ENCODE results near the gene RPUSD3.
A peak's percentile ranks its signal among the peaks of the same experiment; 100 is the strongest.

RPUSD3 gene

GRCh38 chr3:9826815-9827573, 16.8 kb downstream of the RPUSD3 start:
- Histone ChIP-seq H3K9me3 (ENCODE audit: low read length) (no peaks in the 10 kb centered on the region), H3K4me2 (ENCODE audit: low read length) (no peak overlapping the region), H3K27ac (ENCODE audit: low read depth, low read length, poor library complexity, severe bottlenecking) (no peak overlapping the region), H3K9ac (ENCODE audit: low read length) (no peak overlapping the region), H4K20me1 (ENCODE audit: insufficient read depth, low read length) (no peaks in the 10 kb centered on the region), H3K4me1 (ENCODE audit: insufficient read depth, low read length, severe bottlenecking) (no peaks in the 10 kb centered on the region), H3K79me2 (ENCODE audit: insufficient read depth, low read length) (no peaks in the 10 kb centered on the region), H3K27me3 (ENCODE audit: insufficient read depth, low read length) (no peaks in the 10 kb centered on the region), H3K9me2 (ENCODE audit: low read depth, low read length) (no peaks in the 10 kb centered on the region), H3F3A (ENCODE audit: insufficient read depth, low read length) (no peaks in the 10 kb centered on the region), H3K4me3 (ENCODE audit: low read depth, low read length, poor library complexity, severe bottlenecking) (no peak overlapping the region), H2AFZ (ENCODE audit: low read length) (no peak overlapping the region), H3K36me3 (ENCODE audit: insufficient read depth, low read length) (peaks cover 22% of the 10 kb centered on the region)
- TF ChIP-seq CTCF (IDR thresholded peaks at IDR 0.05; ENCODE audit: low read length), result peak; percentile 49
- no peak for TF ChIP-seq EZH2 (IDR thresholded peaks at IDR 0.05; ENCODE audit: borderline replicate concordance, low read length)

- Histone ChIP-seq H3K79me2 (ENCODE audit: insufficient read depth, low read length) (no peaks in the 10 kb centered on the region), H3K4me3 (ENCODE audit: low read depth, low read length, poor library complexity, severe bottlenecking) (no peak overlapping the region), H3K9me3 (ENCODE audit: low read length) (no peaks in the 10 kb centered on the region), H3K9ac (ENCODE audit: low read length) (no peak overlapping the region), H3K27ac (ENCODE audit: low read depth, low read length, poor library complexity, severe bottlenecking) (no peak overlapping the region), H3K27me3 (ENCODE audit: insufficient read depth, low read length) (no peaks in the 10 kb centered on the region), H3K36me3 (ENCODE audit: insufficient read depth, low read length) (peaks cover 16% of the 10 kb centered on the region), H4K20me1 (ENCODE audit: insufficient read depth, low read length) (no peaks in the 10 kb centered on the region), H3K4me2 (ENCODE audit: low read length) (no peak overlapping the region), H3K9me2 (ENCODE audit: low read depth, low read length) (no peaks in the 10 kb centered on the region), H3F3A (ENCODE audit: insufficient read depth, low read length) (no peaks in the 10 kb centered on the region), H2AFZ (ENCODE audit: low read length) (no peak overlapping the region), H3K4me1 (ENCODE audit: insufficient read depth, low read length, severe bottlenecking) (no peaks in the 10 kb centered on the region)
- no peak for TF ChIP-seq CTCF (IDR thresholded peaks at IDR 0.05; ENCODE audit: low read length)
- no peak for TF ChIP-seq EZH2 (IDR thresholded peaks at IDR 0.05; ENCODE audit: borderline replicate concordance, low read length)
These were observed 18.3 kb downstream of the RPUSD3 start for GRCh38 chr3:9825451-9826040.

- Histone ChIP-seq H3K9ac (ENCODE audit: low read length) (no peak overlapping the region), H3K9me2 (ENCODE audit: low read depth, low read length) (no peaks in the 10 kb centered on the region), H3K36me3 (ENCODE audit: insufficient read depth, low read length) (0 out of 2 replicates have a peak, but pooled peaks cover 1% of the 10 kb centered on the region), H3K4me2 (ENCODE audit: low read length) (no peak overlapping the region), H3K27me3 (ENCODE audit: insufficient read depth, low read length) (no peaks in the 10 kb centered on the region), H3F3A (ENCODE audit: insufficient read depth, low read length) (no peaks in the 10 kb centered on the region), H3K79me2 (ENCODE audit: insufficient read depth, low read length) (no peaks in the 10 kb centered on the region), H3K4me1 (ENCODE audit: insufficient read depth, low read length, severe bottlenecking) (no peaks in the 10 kb centered on the region), H3K27ac (ENCODE audit: low read depth, low read length, poor library complexity, severe bottlenecking) (no peak overlapping the region), H3K9me3 (ENCODE audit: low read length) (no peaks in the 10 kb centered on the region), H3K4me3 (ENCODE audit: low read depth, low read length, poor library complexity, severe bottlenecking) (no peak overlapping the region), H2AFZ (ENCODE audit: low read length) (no peak overlapping the region), H4K20me1 (ENCODE audit: insufficient read depth, low read length) (no peaks in the 10 kb centered on the region)
- peak; percentile 30; the same call in 1 of the 2 replicates for TF ChIP-seq CTCF (IDR thresholded peaks at IDR 0.05; ENCODE audit: low read length)
- no peak for TF ChIP-seq EZH2 (IDR thresholded peaks at IDR 0.05; ENCODE audit: borderline replicate concordance, low read length)
These were observed 22.9 kb downstream of the RPUSD3 start for GRCh38 chr3:9820946-9821345.
